ENCODE data around the gene NF1. TPM values are rescaled to one million over a fixed set of nuclear protein-coding genes. Genes with fewer than 3 reads are reported as not detected.

NF1 gene
- total RNA-seq, 2 experiments from 2014 or later = 22.1 to 26.2 TPM

GRCh38 chr17:31061678-31062077, 33.1 kb upstream of the NF1 start:
- peak; percentile 51 for DNase-seq

GRCh38 chr17:31062346-31062745, 32.4 kb upstream of the NF1 start:
- intact Hi-C loops (cut with DNase I, micrococcal nuclease) = no loop called here
- Mint-ChIP-seq H3K36me3 (ENCODE audit: low read depth) (no peaks in the 10 kb centered on the region), H3K9me3 (ENCODE audit: low read depth) (no peaks in the 10 kb centered on the region), H3K4me1 (peaks cover 5% of the 10 kb centered on the region), H3K27ac (no peak overlapping the region), H3K4me3 (no peak overlapping the region), H3K27me3 (no peaks in the 10 kb centered on the region)
- DNase-seq = no peak
- CTCF ChIA-PET = no interaction called here
- no peak for ATAC-seq
- POLR2A ChIA-PET = no interaction called here

More at GRCh38 chr17:31061678-31062077, 33.1 kb upstream of the NF1 start:
- Mint-ChIP-seq H3K4me3 (no peak overlapping the region), H3K27ac (no peak overlapping the region), H3K9me3 (ENCODE audit: low read depth) (no peaks in the 10 kb centered on the region), H3K4me1 (peaks cover 5% of the 10 kb centered on the region), H3K36me3 (ENCODE audit: low read depth) (no peaks in the 10 kb centered on the region), H3K27me3 (no peaks in the 10 kb centered on the region)
- ChIA-PET POLR2A (interaction anchor here (0.5 kb wide), 1 partner anchor 56 kb away, joined by 3 read pairs; no protein-coding TSS in a partner anchor), CTCF (interaction anchor here (0.6 to 1.5 kb wide), 2 partner anchors 91 to 957 kb away, joined by 3 to 5 read pairs; partner anchors contain the start of gene RNF135)
- peak; percentile 68 for ATAC-seq
- intact Hi-C loops (cut with DNase I, micrococcal nuclease) = no loop called here

DNA sequence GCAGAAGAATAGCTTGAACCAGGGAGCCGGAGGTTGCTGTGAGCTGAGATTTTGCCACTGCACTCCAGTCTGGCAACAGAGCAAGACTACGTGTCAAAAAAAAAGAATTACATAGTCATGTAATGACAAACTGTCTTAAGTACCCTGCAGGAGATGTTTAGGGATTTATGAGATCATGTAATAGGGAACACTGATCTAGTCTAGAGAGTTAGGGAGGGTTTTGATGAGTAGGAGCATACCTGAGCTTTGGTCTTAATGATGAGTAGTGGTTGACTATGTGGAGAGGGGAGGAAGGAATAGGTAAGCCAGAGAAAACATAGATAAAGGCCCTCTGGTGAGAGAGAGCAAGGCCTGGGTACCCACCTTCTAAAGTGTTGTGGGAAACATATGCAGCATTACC, 30.1 kb upstream of the NF1 start:
- CTCF ChIA-PET = interaction anchor here (0.5 to 1.7 kb wide), 5 partner anchors 8 to 1840 kb away, joined by 3 to 4 read pairs (median 3); partner anchors contain the start of gene RNF135
- no peak for DNase-seq
- intact Hi-C loops (cut with DNase I, micrococcal nuclease) = loop anchor here (5.0 kb wide), 3 partner anchors 57 to 153 kb away; partner anchors contain the start of gene RNF135 (in 2 of the 2)
- Mint-ChIP-seq H3K27me3 (no peaks in the 10 kb centered on the region), H3K36me3 (ENCODE audit: low read depth) (no peaks in the 10 kb centered on the region), H3K4me3 (no peak overlapping the region), H3K27ac (no peak overlapping the region), H3K4me1 (peaks cover 6% of the 10 kb centered on the region), H3K9me3 (ENCODE audit: low read depth) (no peaks in the 10 kb centered on the region)
- ATAC-seq = no peak
- POLR2A ChIA-PET = no interaction called here

- Mint-ChIP-seq H3K36me3 (ENCODE audit: low read depth) (no peaks in the 10 kb centered on the region), H3K4me1 (peaks cover 2% of the 10 kb centered on the region), H3K4me3 (no peak overlapping the region), H3K27ac (no peak overlapping the region), H3K27me3 (no peaks in the 10 kb centered on the region), H3K9me3 (ENCODE audit: low read depth) (no peaks in the 10 kb centered on the region)
- CTCF ChIA-PET = interaction anchor here (1.3 kb wide), 2 partner anchors 20 to 24 kb away, joined by 3 to 6 read pairs; no protein-coding TSS in a partner anchor
- intact Hi-C loops (cut with DNase I, micrococcal nuclease) = loop anchor here (5.0 kb wide), 3 partner anchors 60 to 150 kb away; partner anchors contain the start of gene RNF135 (in 2 of the 2)
- DNase-seq = no peak
- POLR2A ChIA-PET = no interaction called here
- peak; percentile 60 for ATAC-seq
Measured at GRCh38 chr17:31067691-31068184, 27.0 kb upstream of the NF1 start.

- Mint-ChIP-seq H3K27me3 (no peaks in the 10 kb centered on the region), H3K27ac (no peak overlapping the region), H3K4me1 (peaks cover 2% of the 10 kb centered on the region), H3K36me3 (ENCODE audit: low read depth) (no peaks in the 10 kb centered on the region), H3K4me3 (no peak overlapping the region), H3K9me3 (ENCODE audit: low read depth) (no peaks in the 10 kb centered on the region)
- intact Hi-C loops (cut with DNase I, micrococcal nuclease) = loop anchor here (5.0 kb wide), 3 partner anchors 61 to 149 kb away; partner anchors contain the start of gene RNF135 (in 2 of the 2)
- ChIA-PET POLR2A (no interaction called here), CTCF (interaction anchor here (0.9 to 1.3 kb wide), 3 partner anchors 16 to 24 kb away, joined by 3 to 6 read pairs (median 3); no protein-coding TSS in a partner anchor)
- DNase-seq (peak; percentile 82), ATAC-seq (peak; percentile 91)
Measured at GRCh38 chr17:31068291-31068690, 26.5 kb upstream of the NF1 start.

- no peaks in the 10 kb centered on the region for H3K27me3 Mint-ChIP-seq
- intact Hi-C loops (cut with DNase I, micrococcal nuclease) = loop anchor here in 1 of 2 experiments (2.0 kb wide), 1 partner anchor 27 kb away; no protein-coding TSS in a partner anchor
- H3K4me1 Mint-ChIP-seq = peaks cover 2% of the 10 kb centered on the region
- H3K27ac Mint-ChIP-seq = no peak overlapping the region
- no peaks in the 10 kb centered on the region for H3K9me3 Mint-ChIP-seq (ENCODE audit: low read depth)
- no peak overlapping the region for H3K4me3 Mint-ChIP-seq
- ATAC-seq (no peak), DNase-seq (no peak)
- POLR2A ChIA-PET = no interaction called here
- no peaks in the 10 kb centered on the region for H3K36me3 Mint-ChIP-seq (ENCODE audit: low read depth)
- CTCF ChIA-PET = interaction anchor here (0.7 to 1.3 kb wide), 2 partner anchors 19 to 38 kb away, joined by 3 read pairs; no protein-coding TSS in a partner anchor
Measured at GRCh38 chr17:31072186-31072585, 22.6 kb upstream of the NF1 start.

DNA sequence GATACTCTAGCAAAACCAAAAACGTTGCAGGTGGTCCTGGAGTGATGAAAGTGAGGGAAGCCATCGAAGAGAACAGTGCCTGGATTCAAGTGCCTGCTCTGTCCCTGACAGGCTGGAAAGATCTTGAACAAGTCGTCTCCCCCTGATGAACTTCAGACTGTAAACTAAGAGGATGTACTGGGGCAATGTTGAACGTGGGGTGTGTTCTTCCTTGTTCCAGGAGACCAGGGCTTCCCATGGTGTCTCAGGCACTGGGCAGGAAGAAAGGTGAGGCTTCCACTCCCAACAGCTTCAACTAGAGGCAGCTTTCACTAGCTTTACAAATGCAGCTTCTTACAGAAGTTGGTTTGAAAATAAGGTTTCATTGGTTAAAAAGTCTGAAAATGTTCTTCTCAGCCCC, 21.4 kb upstream of the NF1 start:
- Mint-ChIP-seq H3K36me3 (ENCODE audit: low read depth) (no peaks in the 10 kb centered on the region), H3K27ac (no peak overlapping the region), H3K4me1 (no peaks in the 10 kb centered on the region), H3K9me3 (ENCODE audit: low read depth) (no peaks in the 10 kb centered on the region), H3K4me3 (no peak overlapping the region), H3K27me3 (no peaks in the 10 kb centered on the region)
- POLR2A ChIA-PET = no interaction called here
- ATAC-seq (no peak), DNase-seq (no peak)
- CTCF ChIA-PET = interaction anchor here (0.7 to 1.0 kb wide), 4 partner anchors 14 to 23 kb away, joined by 3 read pairs; no protein-coding TSS in a partner anchor
- intact Hi-C loops (cut with DNase I, micrococcal nuclease) = loop anchor here in 1 of 2 experiments (2.0 kb wide), 1 partner anchor 29 kb away; no protein-coding TSS in a partner anchor

- DNase-seq = no peak
- no peaks in the 10 kb centered on the region for H3K9me3 Mint-ChIP-seq (ENCODE audit: low read depth)
- CTCF ChIA-PET = no interaction called here
- no peak overlapping the region for H3K27ac Mint-ChIP-seq
- no peaks in the 10 kb centered on the region for H3K36me3 Mint-ChIP-seq (ENCODE audit: low read depth)
- no peaks in the 10 kb centered on the region for H3K4me1 Mint-ChIP-seq
- no peaks in the 10 kb centered on the region for H3K27me3 Mint-ChIP-seq
- POLR2A ChIA-PET = no interaction called here
- no peak for ATAC-seq
- intact Hi-C loops (cut with DNase I, micrococcal nuclease) = no loop called here
- no peak overlapping the region for H3K4me3 Mint-ChIP-seq
Measured at GRCh38 chr17:31074772-31075555, 19.8 kb upstream of the NF1 start.

DNA sequence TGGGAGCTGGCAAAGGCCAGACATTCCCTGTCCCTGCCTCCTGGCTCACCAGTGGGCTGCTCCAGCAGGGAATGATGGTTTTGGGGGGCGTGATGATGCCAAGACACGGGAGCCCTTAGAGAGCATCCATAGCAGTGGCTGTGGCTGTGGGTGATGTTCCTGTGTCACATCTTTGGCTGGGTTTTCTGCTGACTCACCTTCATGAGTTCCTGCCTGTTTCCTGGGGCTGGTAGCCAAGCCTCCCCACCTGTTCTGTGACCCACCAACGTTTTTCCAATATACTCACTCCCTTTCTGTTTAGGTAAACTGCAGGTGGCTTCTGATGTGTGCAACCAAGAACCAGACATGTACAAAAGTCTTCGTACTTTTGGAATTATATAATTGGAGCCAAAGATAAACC, 16.5 kb upstream of the NF1 start:
- Mint-ChIP-seq H3K27me3 (no peaks in the 10 kb centered on the region), H3K36me3 (ENCODE audit: low read depth) (no peaks in the 10 kb centered on the region), H3K4me1 (no peaks in the 10 kb centered on the region), H3K4me3 (no peak overlapping the region), H3K9me3 (ENCODE audit: low read depth) (no peaks in the 10 kb centered on the region), H3K27ac (no peak overlapping the region)
- no peak for ATAC-seq
- POLR2A ChIA-PET = no interaction called here
- DNase-seq = no peak
- CTCF ChIA-PET = interaction anchor here (0.6 kb wide), 1 partner anchor 76 kb away, joined by 3 read pairs; no protein-coding TSS in a partner anchor
- intact Hi-C loops (cut with DNase I, micrococcal nuclease) = no loop called here

- H3K9me3 Mint-ChIP-seq (ENCODE audit: low read depth) = no peaks in the 10 kb centered on the region
- intact Hi-C loops (cut with DNase I, micrococcal nuclease) = no loop called here
- no peaks in the 10 kb centered on the region for H3K4me1 Mint-ChIP-seq
- CTCF ChIA-PET = interaction anchor here (1.0 kb wide), 1 partner anchor 137 kb away, joined by 3 read pairs; no protein-coding TSS in a partner anchor
- no peak overlapping the region for H3K4me3 Mint-ChIP-seq
- H3K27me3 Mint-ChIP-seq = no peaks in the 10 kb centered on the region
- ATAC-seq (no peak), DNase-seq (no peak)
- H3K36me3 Mint-ChIP-seq (ENCODE audit: low read depth) = no peaks in the 10 kb centered on the region
- POLR2A ChIA-PET = no interaction called here
- no peak overlapping the region for H3K27ac Mint-ChIP-seq
Measured at GRCh38 chr17:31079731-31080130, 15.0 kb upstream of the NF1 start.

DNA sequence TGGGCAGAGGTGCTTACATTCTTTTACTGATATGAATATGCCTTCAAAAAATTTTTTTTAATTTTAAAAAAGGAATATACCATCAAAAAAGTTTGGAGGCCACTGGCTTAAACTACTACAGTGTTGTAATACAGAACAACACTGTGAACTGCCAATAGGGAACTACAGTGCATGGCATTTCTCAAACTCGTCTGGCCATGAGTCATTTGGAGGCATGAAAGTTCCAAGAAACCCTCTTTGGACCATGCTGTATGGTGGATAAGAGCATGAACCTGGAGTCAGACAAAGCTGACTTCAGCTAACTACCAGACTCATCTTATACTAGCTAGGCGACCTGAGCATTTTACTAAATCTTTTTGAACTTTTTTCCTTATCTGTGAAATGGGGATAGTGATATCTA, 9.2 kb upstream of the NF1 start:
- no peak for DNase-seq
- Mint-ChIP-seq H3K36me3 (ENCODE audit: low read depth) (no peaks in the 10 kb centered on the region), H3K4me3 (no peak overlapping the region), H3K27ac (no peak overlapping the region), H3K27me3 (no peaks in the 10 kb centered on the region), H3K4me1 (no peaks in the 10 kb centered on the region), H3K9me3 (ENCODE audit: low read depth) (no peaks in the 10 kb centered on the region)
- no peak for ATAC-seq
- CTCF ChIA-PET = interaction anchor here (0.9 kb wide), 1 partner anchor 734 kb away, joined by 3 read pairs; no protein-coding TSS in a partner anchor
- POLR2A ChIA-PET = no interaction called here
- intact Hi-C loops (cut with DNase I, micrococcal nuclease) = no loop called here

All from activated CD4-positive, alpha-beta T cell treated with anti-CD3 and anti-CD28 coated beads for 36 hours (primary cell).